Lung (tissue), 12 donors: Measurements from ENCODE around the gene CDADC1. TPM values are rescaled to one million over a fixed set of nuclear protein-coding genes. Genes with fewer than 3 reads are reported as not detected.
"Not testable (repeated sequence)": the region's sequence is repeated elsewhere in the genome, so short reads cannot be mapped to it uniquely, and the experiment has no call there.

Source experiments
- ATAC-seq: fragments of 200-7000 bp; cut with Tn5 transposase; one replicate; pipeline ENCODE4 v1.9.1; 2020; ENCODE audit warnings: moderate number of reproducible peaks; ENCODE audit not compliant: insufficient read depth, low FRiP score
- DNase-seq, 3 donors: peaks; one replicate each; pipeline ENCODE4 v3.0.0-alpha.2; 2013 to 2017
- H3K27ac ChIP-seq, 2 donors: one replicate each; pipeline ENCODE4 v1.5.1; 2013; ENCODE audit warnings: mild to moderate bottlenecking in 2 of 2, moderate library complexity in 2 of 2, control low read depth in 1 of 2, inconsistent platforms in 1 of 2, low read depth in 1 of 2, low read length in 1 of 2
- H3K27me3 ChIP-seq, 3 donors: one replicate each; pipeline ENCODE4 v1.5.1; 2013; ENCODE audit warnings: low read length in 2 of 3; ENCODE audit not compliant: control insufficient read depth in 3 of 3, insufficient read depth in 3 of 3
- H3K36me3 ChIP-seq, 4 donors: one replicate each; pipeline ENCODE4 v1.5.1; 2013; ENCODE audit warnings: low read length in 4 of 4, mild to moderate bottlenecking in 1 of 4, moderate library complexity in 1 of 4; ENCODE audit not compliant: control insufficient read depth in 4 of 4, insufficient read depth in 4 of 4
- H3K4me1 ChIP-seq, 5 donors: one replicate each; pipeline ENCODE4 v1.5.1; 2013; ENCODE audit warnings: low read length in 5 of 5, mild to moderate bottlenecking in 2 of 5, moderate library complexity in 1 of 5; ENCODE audit not compliant: control insufficient read depth in 5 of 5, insufficient read depth in 5 of 5
- H3K4me3 ChIP-seq: one replicate; pipeline ENCODE4 v1.5.1; 2013; ENCODE audit warnings: mild to moderate bottlenecking, control low read depth, moderate library complexity
- H3K9ac ChIP-seq, 2 donors: one replicate each; pipeline ENCODE4 v1.5.1; 2013; ENCODE audit warnings: low read length in 2 of 2, control low read depth in 1 of 2; ENCODE audit not compliant: insufficient read depth in 1 of 2
- H3K9me3 ChIP-seq, 4 donors: one replicate each; pipeline ENCODE4 v1.5.1; 2013; ENCODE audit warnings: low read length in 3 of 4, mild to moderate bottlenecking in 1 of 4, moderate library complexity in 1 of 4; ENCODE audit not compliant: control insufficient read depth in 4 of 4, insufficient read depth in 3 of 4
- CTCF ChIP-seq: IDR thresholded peaks from 2 replicates; pipeline ENCODE4 v1.5.1; 2012; ENCODE audit warnings: mild to moderate bottlenecking; ENCODE audit errors: control extremely low read depth, extremely low read depth
- WGBS, 2 donors: extraction: QIAGEN DNeasy Blood & Tissue Kit; methylation state at CpG; one replicate each; pipeline ENCODE4 v1.1.7; 2013; 5-methylcytosine and 5-hydroxymethylcytosine counted together
- polyA plus RNA-seq, 2 donors: library from polyadenylated mRNA; stranded (reverse); fragments of 200-250 nt; gene quantifications; one replicate each; pipeline ENCODE4 v1.2.1, GENCODE V29; 2013
- total RNA-seq, 2 donors: library from RNA; depleted of rRNA in 1 of 2; stranded (reverse); fragments of >200 nt in 1 of 2; gene quantifications; one replicate each; pipeline ENCODE4 v1.2.1, GENCODE V29; 2014 to 2021
- donor health status: control.
- donor health status: control.
- donor health status: Bipolar disorder and iron deficiency.
- donor health status: healthy.
- donor health status: DM: yes; HTN: yes; CAD: no.

The CDADC1 gene
- total and polyA plus RNA-seq, 4 donors: 5.2 to 11.6 (median 7.1) TPM

- TF ChIP-seq CTCF: no peak
- 85 to 87% methylated on average over 7 of the region's 7 CpGs for WGBS, 2 donors
- no peak for ATAC-seq
- Histone ChIP-seq H3K4me1 (peaks cover 0 to 14% (median 0%) of the 10 kb centered on the region in 5 donors), H3K27me3 (no peaks in the 10 kb centered on the region), H3K9ac (no peak overlapping the region), H3K9me3 (no peaks in the 10 kb centered on the region), H3K36me3 (peaks cover 0 to 4% (median 0%) of the 10 kb centered on the region in 4 donors), H3K27ac (no peak overlapping the region), H3K4me3 (no peak overlapping the region)
- no peak for DNase-seq
Observed at GRCh38 chr13:49326222-49326917, 78.6 kb downstream of the CDADC1 start.

- not testable (repeated sequence) for H3K9me3 ChIP-seq, H3K27me3 ChIP-seq, H3K9ac ChIP-seq, H3K4me3 ChIP-seq, H3K36me3 ChIP-seq, DNase-seq, ATAC-seq, H3K27ac ChIP-seq
- WGBS, 2 donors: 96 to 97% methylated on average over 3 of the region's 3 CpGs
- peaks cover 0 to 14% (median 0%) of the 10 kb centered on the region in 5 donors for H3K4me1 ChIP-seq
Observed at GRCh38 chr13:49327145-49327544, 79.4 kb downstream of the CDADC1 start.

- no peak for ATAC-seq
- Histone ChIP-seq H3K27me3 (no peaks in the 10 kb centered on the region), H3K9ac (no peak overlapping the region), H3K27ac (no peak overlapping the region), H3K4me3 (no peak overlapping the region), H3K9me3 (no peaks in the 10 kb centered on the region), H3K36me3 (peaks cover 0 to 2% (median 0%) of the 10 kb centered on the region in 4 donors), H3K4me1 (peaks cover 0 to 6% (median 0%) of the 10 kb centered on the region in 5 donors)
- DNase-seq: no peak
- no peak for TF ChIP-seq CTCF
- 83 to 89% methylated on average over 8 of the region's 8 CpGs for WGBS, 2 donors
Observed at GRCh38 chr13:49329831-49330545, 82.3 kb downstream of the CDADC1 start.

- ATAC-seq (no peak), DNase-seq (no peak)
- no peak overlapping the region for H3K9ac ChIP-seq
- H3K4me1 ChIP-seq: peaks cover 0 to 6% (median 0%) of the 10 kb centered on the region in 5 donors
- no peak for TF ChIP-seq CTCF
- no peak overlapping the region for H3K27ac ChIP-seq
- WGBS, 2 donors: 100% methylated on average over 1 of the region's 1 CpG
- H3K4me3 ChIP-seq: no peak overlapping the region
- H3K36me3 ChIP-seq: peaks cover 0 to 2% (median 0%) of the 10 kb centered on the region in 4 donors
- no peaks in the 10 kb centered on the region for H3K9me3 ChIP-seq
- H3K27me3 ChIP-seq: no peaks in the 10 kb centered on the region
Observed at GRCh38 chr13:49330546-49330864, 82.8 kb downstream of the CDADC1 start.
